CD4-positive, alpha-beta T cell (primary cell): ENCODE data around the gene OTOA. TPM values are rescaled to one million over a fixed set of nuclear protein-coding genes. Genes with fewer than 3 reads are reported as not detected.
A peak's percentile ranks its signal among the peaks of the same experiment; 100 is the strongest.

Experiments used
- ATAC-seq: fragments of 200-7000 bp; cut with Tn5 transposase; one replicate; pipeline ENCODE4 v1.10.0; 2022; ENCODE audit warnings: mild to moderate bottlenecking; ENCODE audit not compliant: poor library complexity
- CTCF ChIA-PET: fragments of 350-600 bp; sonication (Branson Sonifier 250); formaldehyde crosslinking; loops from one replicate; lab custom pipeline; 2021; ENCODE audit warnings: antibody characterized with exemption, inconsistent platforms; lab: Charles Lee
- POLR2A ChIA-PET: fragments of 350-600 bp; sonication (Branson Sonifier 250); formaldehyde crosslinking; loops from one replicate; lab custom pipeline; 2021; ENCODE audit warnings: antibody characterized with exemption, inconsistent platforms; lab: Charles Lee
- DNase-seq, 14 experiments: peaks; one replicate each; pipeline ENCODE4 v3.0.0-alpha.2; 2013 to 2020; ENCODE audit warnings: mixed read lengths in 2 of 14
- H3K27ac ChIP-seq, 2 donors: one replicate each; pipeline versions ENCODE4 v1.5.1 to v1.7.0; 2013; ENCODE audit warnings: low read length in 2 of 2, low read depth in 1 of 2, mild to moderate bottlenecking in 1 of 2
- H3K27me3 ChIP-seq, 2 experiments: 1 replicate in 1 of 2; 2 replicates in 1 of 2; pipeline versions ENCODE4 v1.6.1 to v1.7.0; 2013; ENCODE audit warnings: low read length in 2 of 2, control low read depth in 1 of 2, mild to moderate bottlenecking in 1 of 2, moderate library complexity in 1 of 2; ENCODE audit not compliant: insufficient read depth in 2 of 2, control insufficient read depth in 1 of 2
- H3K36me3 ChIP-seq: one replicate; pipeline ENCODE4 v1.6.1; 2013; ENCODE audit warnings: low read length, control low read depth; ENCODE audit not compliant: insufficient read depth
- H3K4me1 ChIP-seq: one replicate; pipeline ENCODE4 v1.6.1; 2013; ENCODE audit warnings: low read length, control low read depth; ENCODE audit not compliant: insufficient read depth
- H3K4me3 ChIP-seq: one replicate; pipeline ENCODE4 v1.5.1; 2013; ENCODE audit warnings: mild to moderate bottlenecking, low read length, moderate library complexity
- H3K9me3 ChIP-seq, 2 experiments: 1 replicate in 1 of 2; 2 replicates in 1 of 2; pipeline versions ENCODE4 v1.6.1 to v1.7.0; 2013; ENCODE audit warnings: low read length in 2 of 2, mild to moderate bottlenecking in 2 of 2, control low read depth in 1 of 2, moderate library complexity in 1 of 2; ENCODE audit not compliant: control insufficient read depth in 1 of 2, insufficient read depth in 1 of 2
- H3K27ac Mint-ChIP-seq: one replicate; pipeline ENCODE4 v1.8.0; 2020; ENCODE audit warnings: mixed read lengths
- H3K27me3 Mint-ChIP-seq: one replicate; pipeline ENCODE4 v1.8.0; 2021; ENCODE audit warnings: mixed read lengths
- H3K36me3 Mint-ChIP-seq: one replicate; pipeline ENCODE4 v1.8.0; 2021; ENCODE audit warnings: low read depth, mixed read lengths
- H3K4me1 Mint-ChIP-seq: one replicate; pipeline ENCODE4 v1.8.0; 2021; ENCODE audit warnings: low read depth, mixed read lengths
- H3K4me3 Mint-ChIP-seq: one replicate; pipeline ENCODE4 v1.8.0; 2020; ENCODE audit warnings: mild to moderate bottlenecking, mixed read lengths
- H3K9me3 Mint-ChIP-seq: one replicate; pipeline ENCODE4 v1.8.0; 2020; ENCODE audit warnings: mixed read lengths
- CTCF ChIP-seq: fragments of 200-600 bp; IDR thresholded peaks from one replicate; pipeline ENCODE4 v1.8.0; 2022; ENCODE audit warnings: antibody characterized with exemption, mild to moderate bottlenecking
- intact Hi-C, 2 experiments: fragments of 100-400 bp; cut with DNase I in 1 of 2; cut with micrococcal nuclease in 1 of 2; formaldehyde crosslinking; loops; one replicate each; pipeline versions ENCODE4 v1.15.1 to v1.9.0; 2023 to 2025; cut with DNase I, micrococcal nuclease
- total RNA-seq, 174 experiments: library from RNA in 2 of 174; stranded (reverse) in 2 of 174; gene quantifications; one replicate each; pipeline ENCODE4 v1.2.3 and lab custom pipeline; 2021 to 2026

The OTOA gene
- total RNA-seq, 2 experiments from 2014 or later: 0.19 TPM; not detected in 1

- DNase-seq: no peak
- H3K4me1 ChIP-seq: peaks cover 29% of the 10 kb centered on the region
- no peaks in the 10 kb centered on the region for H3K9me3 ChIP-seq
- no peaks in the 10 kb centered on the region for H3K27me3 ChIP-seq
- Mint-ChIP-seq H3K27me3 (no peaks in the 10 kb centered on the region), H3K9me3 (no peaks in the 10 kb centered on the region), H3K4me1 (peaks cover 35% of the 10 kb centered on the region), H3K36me3 (peaks cover 37% of the 10 kb centered on the region), H3K4me3 (no peak overlapping the region), H3K27ac (no peak overlapping the region)
- H3K27ac ChIP-seq: no peak overlapping the region
- ChIA-PET CTCF (interaction anchor here (1.5 kb wide), 1 partner anchor 55 kb away, joined by 5 read pairs; no protein-coding TSS in a partner anchor), POLR2A (no interaction called here)
- no peak for TF ChIP-seq CTCF
- H3K36me3 ChIP-seq: peaks cover 17% of the 10 kb centered on the region
- no peak for ATAC-seq
- intact Hi-C loops: no loop called here
- H3K4me3 ChIP-seq: no peak overlapping the region
Observed at GRCh38 chr16:21654466-21654865, 9.3 kb upstream of the OTOA start.

- DNase-seq (no peak), ATAC-seq (no peak)
- peaks cover 26% of the 10 kb centered on the region for H3K4me1 ChIP-seq
- intact Hi-C loops: loop anchor here (5.0 kb wide), 2 partner anchors 147 to 292 kb away; no protein-coding TSS in a partner anchor
- no peak overlapping the region for H3K27ac ChIP-seq
- ChIA-PET POLR2A (no interaction called here), CTCF (interaction anchor here (1.5 kb wide), 1 partner anchor 54 kb away, joined by 5 read pairs; no protein-coding TSS in a partner anchor)
- H3K36me3 ChIP-seq: peaks cover 17% of the 10 kb centered on the region
- no peaks in the 10 kb centered on the region for H3K27me3 ChIP-seq
- Mint-ChIP-seq H3K4me1 (peaks cover 38% of the 10 kb centered on the region), H3K36me3 (peaks cover 37% of the 10 kb centered on the region), H3K27me3 (no peaks in the 10 kb centered on the region), H3K9me3 (no peaks in the 10 kb centered on the region), H3K4me3 (no peak overlapping the region), H3K27ac (no peak overlapping the region)
- H3K9me3 ChIP-seq: no peaks in the 10 kb centered on the region
- no peak for TF ChIP-seq CTCF
- H3K4me3 ChIP-seq: no peak overlapping the region
Observed at GRCh38 chr16:21654881-21655280, 8.9 kb upstream of the OTOA start.

GRCh38 chr16:21656795-21657768 is 6.7 kb upstream of the OTOA start:
- POLR2A ChIA-PET: interaction anchor here (0.6 to 1.9 kb wide), 6 partner anchors 11 to 1421 kb away, joined by 3 to 15 read pairs (median 4); no protein-coding TSS in a partner anchor
- Histone ChIP-seq H3K27ac (no peak overlapping the region), H3K9me3 (no peaks in the 10 kb centered on the region), H3K4me3 (no peak overlapping the region), H3K27me3 (no peaks in the 10 kb centered on the region), H3K4me1 (peaks cover 25% of the 10 kb centered on the region), H3K36me3 (peaks cover 17% of the 10 kb centered on the region)
- DNase-seq: peak in 8 of 14 experiments; percentile 28 to 83 (median 52)
- H3K27ac Mint-ChIP-seq: peak overlapping the region; percentile 72
- ATAC-seq: peak; percentile 22
- TF ChIP-seq CTCF: peak; percentile 91
- CTCF ChIA-PET: interaction anchor here (0.6 to 2.8 kb wide), 27 partner anchors 12 to 549 kb away, joined by 3 to 90 read pairs (median 5); partner anchors contain the start of gene EEF2K
- no peaks in the 10 kb centered on the region for H3K27me3 Mint-ChIP-seq
- intact Hi-C loops: loop anchor here (1.0 to 5.0 kb wide), 3 partner anchors 51 to 290 kb away; no protein-coding TSS in a partner anchor
- H3K4me1 Mint-ChIP-seq: peaks cover 51% of the 10 kb centered on the region
- no peak overlapping the region for H3K4me3 Mint-ChIP-seq
- H3K36me3 Mint-ChIP-seq: peaks cover 37% of the 10 kb centered on the region
- no peaks in the 10 kb centered on the region for H3K9me3 Mint-ChIP-seq
